Brain microvascular endothelial cell (primary cell): ENCODE results near the gene MESD.
"Not testable (repeated sequence)": the region's sequence is repeated elsewhere in the genome, so short reads cannot be mapped to it uniquely, and the experiment has no call there.

Experiments used
- DNase-seq: peaks from one replicate; pipeline ENCODE4 v3.0.0-alpha.2; 2020
- H3K27ac ChIP-seq: fragments of 250-450 bp; sonication (Bioruptor Pico); 2 replicates; pipeline ENCODE4 v1.5.1; 2020; ENCODE audit warnings: mild to moderate bottlenecking, moderate library complexity
- H3K27me3 ChIP-seq: fragments of 250-450 bp; sonication (Bioruptor Pico); replicated peaks from 2 replicates; pipeline ENCODE4 v1.5.1; 2020; ENCODE audit warnings: mild to moderate bottlenecking
- H3K36me3 ChIP-seq: fragments of 250-450 bp; sonication (Bioruptor Pico); replicated peaks from 2 replicates; pipeline ENCODE4 v1.5.1; 2020; ENCODE audit warnings: mild to moderate bottlenecking
- H3K4me3 ChIP-seq: 2 replicates; pipeline ENCODE4 v1.5.1; 2011; ENCODE audit warnings: low read depth, mild to moderate bottlenecking, control low read depth, low read length, moderate library complexity
- in situ Hi-C: cut with HindIII; loops from 2 replicates; pipeline ENCODE4 v1.10.0; 2017; ENCODE audit warnings: low sequenced_read_pairs, low pct_ligation_motif_present
- TF ChIP-seq, protein P1 (sequence below): IDR thresholded peaks from 2 replicates; pipeline ENCODE4 v1.5.1; 2011; ENCODE audit warnings: low read depth, mild to moderate bottlenecking, moderate library complexity, low read length, control low read depth, inconsistent platforms; ENCODE audit errors: missing control alignments

Gene MESD

GRCh38 chr15:80970018-80970657, 19.5 kb downstream of the MESD start:
- Histone ChIP-seq H3K4me3 (no peak overlapping the region), H3K27ac (no peak overlapping the region), H3K27me3 (no peaks in the 10 kb centered on the region), H3K36me3 (no peaks in the 10 kb centered on the region)
- DNase-seq, result peak; percentile 55
- in situ Hi-C loops, result no loop called here
- TF ChIP-seq, protein P1, sequence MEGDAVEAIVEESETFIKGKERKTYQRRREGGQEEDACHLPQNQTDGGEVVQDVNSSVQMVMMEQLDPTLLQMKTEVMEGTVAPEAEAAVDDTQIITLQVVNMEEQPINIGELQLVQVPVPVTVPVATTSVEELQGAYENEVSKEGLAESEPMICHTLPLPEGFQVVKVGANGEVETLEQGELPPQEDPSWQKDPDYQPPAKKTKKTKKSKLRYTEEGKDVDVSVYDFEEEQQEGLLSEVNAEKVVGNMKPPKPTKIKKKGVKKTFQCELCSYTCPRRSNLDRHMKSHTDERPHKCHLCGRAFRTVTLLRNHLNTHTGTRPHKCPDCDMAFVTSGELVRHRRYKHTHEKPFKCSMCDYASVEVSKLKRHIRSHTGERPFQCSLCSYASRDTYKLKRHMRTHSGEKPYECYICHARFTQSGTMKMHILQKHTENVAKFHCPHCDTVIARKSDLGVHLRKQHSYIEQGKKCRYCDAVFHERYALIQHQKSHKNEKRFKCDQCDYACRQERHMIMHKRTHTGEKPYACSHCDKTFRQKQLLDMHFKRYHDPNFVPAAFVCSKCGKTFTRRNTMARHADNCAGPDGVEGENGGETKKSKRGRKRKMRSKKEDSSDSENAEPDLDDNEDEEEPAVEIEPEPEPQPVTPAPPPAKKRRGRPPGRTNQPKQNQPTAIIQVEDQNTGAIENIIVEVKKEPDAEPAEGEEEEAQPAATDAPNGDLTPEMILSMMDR, result peak; percentile 79

GRCh38 chr15:80969316-80969715, 20.3 kb downstream of the MESD start:
- TF ChIP-seq, protein P1, result no peak

GRCh38 chr15:80967991-80968510, 21.6 kb downstream of the MESD start:
- TF ChIP-seq, protein P1, result no peak
- no peak overlapping the region for H3K4me3 ChIP-seq
- H3K36me3 ChIP-seq, result no peaks in the 10 kb centered on the region
- H3K27me3 ChIP-seq, result no peaks in the 10 kb centered on the region
- in situ Hi-C loops, result no loop called here
- no peak for DNase-seq
- no peak overlapping the region for H3K27ac ChIP-seq

More at GRCh38 chr15:80969316-80969715, 20.3 kb downstream of the MESD start:
- in situ Hi-C loops, result no loop called here
- Histone ChIP-seq H3K36me3 (no peaks in the 10 kb centered on the region), H3K4me3 (no peak overlapping the region), H3K27ac (no peak overlapping the region), H3K27me3 (no peaks in the 10 kb centered on the region)
- DNase-seq, result no peak

DNA sequence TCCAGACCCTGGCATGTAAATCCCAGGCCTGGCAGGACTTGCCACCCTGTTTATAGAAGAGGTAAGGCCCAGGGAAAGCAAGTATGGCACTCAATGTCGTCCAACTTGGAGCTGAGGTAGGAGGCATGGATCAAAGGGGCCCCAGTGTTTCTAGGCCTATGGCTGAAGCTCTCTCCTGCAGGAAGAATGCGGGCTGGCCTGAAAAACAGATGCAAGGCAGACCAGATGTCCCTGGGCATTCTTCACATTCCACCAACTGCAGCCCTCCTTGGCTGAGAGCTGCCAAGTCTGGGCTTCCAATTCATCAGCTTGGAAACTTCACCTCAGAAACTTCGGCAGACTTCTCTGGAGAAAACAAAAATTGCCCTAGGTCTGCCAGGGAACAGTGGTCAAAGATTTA, 22.2 kb downstream of the MESD start:
- TF ChIP-seq, protein P1, result no peak
- DNase-seq, result peak; percentile 41
- Histone ChIP-seq H3K4me3 (no peak overlapping the region), H3K36me3 (no peaks in the 10 kb centered on the region), H3K27me3 (no peaks in the 10 kb centered on the region), H3K27ac (no peak overlapping the region)
- in situ Hi-C loops, result no loop called here

GRCh38 chr15:80966431-80967197, 23.0 kb downstream of the MESD start:
- Histone ChIP-seq H3K4me3 (no peak overlapping the region), H3K27ac (no peak overlapping the region), H3K36me3 (no peaks in the 10 kb centered on the region), H3K27me3 (no peaks in the 10 kb centered on the region)
- no peak for DNase-seq
- TF ChIP-seq, protein P1, result no peak
- in situ Hi-C loops, result no loop called here

GRCh38 chr15:80965454-80965853, 24.2 kb downstream of the MESD start:
- DNase-seq, H3K4me3 ChIP-seq, in situ Hi-C loops, H3K27ac ChIP-seq, H3K27me3 ChIP-seq, H3K36me3 ChIP-seq: not testable (repeated sequence)
